Measurements from ENCODE around the gene CYS1. TPM values are rescaled to one million over a fixed set of nuclear protein-coding genes. Genes with fewer than 3 reads are reported as not detected.
A peak's percentile ranks its signal among the peaks of the same experiment; 100 is the strongest.
"Not testable (repeated sequence)": the region's sequence is repeated elsewhere in the genome, so short reads cannot be mapped to it uniquely, and the experiment has no call there.

CYS1 gene
- total RNA-seq, 3 donors from 2014 or later = 0.58 to 5.1 (median 0.98) TPM

GRCh38 chr2:10097352-10098148 lies 17.3 kb upstream of the CYS1 start:
- ATAC-seq = peak; percentile 98

DNA sequence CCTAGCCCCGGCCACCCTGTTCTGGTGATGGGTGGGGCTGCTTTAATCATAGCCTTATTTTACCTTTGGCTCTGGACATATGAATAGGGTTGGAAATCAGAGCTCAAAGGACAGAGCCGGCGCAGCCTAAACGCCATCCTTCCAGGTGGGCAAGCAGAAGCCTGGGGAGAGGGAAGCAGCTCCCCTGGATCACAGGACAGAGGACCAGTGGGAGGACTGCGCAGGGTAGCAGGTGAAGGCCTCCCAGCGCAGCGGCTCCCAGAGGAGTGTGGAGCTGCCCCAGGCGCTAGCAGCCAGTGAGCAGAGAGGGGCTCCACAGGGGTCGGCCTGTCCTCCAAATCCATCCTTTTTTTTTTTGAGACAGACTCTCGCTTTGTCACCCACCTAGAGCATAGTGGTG lies 16.4 kb upstream of the CYS1 start:
- Histone ChIP-seq H3K9me3 (no peaks in the 10 kb centered on the region), H3K4me3 (no peak overlapping the region), H3K4me1 (ENCODE audit: low read depth) (no peaks in the 10 kb centered on the region), H3K36me3 (ENCODE audit: low read depth) (no peaks in the 10 kb centered on the region)
- no peak for DNase-seq
- intact Hi-C loops (cut with DNase I, micrococcal nuclease) = no loop called here
- TF ChIP-seq CTCF (IDR thresholded peaks at IDR 0.05) = no peak
- no peak for ATAC-seq

More at GRCh38 chr2:10097352-10098148, 17.3 kb upstream of the CYS1 start:
- Histone ChIP-seq H3K9me3 (no peaks in the 10 kb centered on the region), H3K36me3 (ENCODE audit: low read depth) (no peaks in the 10 kb centered on the region), H3K4me1 (ENCODE audit: low read depth) (no peaks in the 10 kb centered on the region), H3K4me3 (no peak overlapping the region)
- peak; percentile 67 to 80 (median 74) for DNase-seq
- intact Hi-C loops (cut with DNase I, micrococcal nuclease) = no loop called here
- TF ChIP-seq CTCF (IDR thresholded peaks at IDR 0.05) = peak; percentile 95

DNA sequence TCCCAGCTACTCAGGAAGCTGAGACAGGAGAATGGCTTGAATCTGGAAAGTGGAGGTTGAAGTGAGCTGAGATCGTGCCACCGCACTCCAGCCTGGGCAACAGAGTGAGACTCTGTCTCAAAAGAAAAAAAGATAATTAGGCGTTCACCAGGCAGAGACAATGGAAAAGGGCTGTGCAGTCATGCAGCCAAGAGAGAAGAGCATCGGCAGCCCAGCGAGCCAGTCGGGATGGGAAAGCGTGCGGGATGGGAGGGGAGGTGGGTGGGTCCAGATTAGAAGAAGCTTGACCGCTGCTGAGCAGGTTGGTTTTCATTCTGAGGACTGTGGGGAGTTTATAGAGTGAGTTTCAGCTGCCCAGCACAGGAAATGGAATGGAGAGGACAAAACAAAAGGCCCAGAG lies 15.0 kb upstream of the CYS1 start:
- no peak for DNase-seq
- no peak for ATAC-seq
- intact Hi-C loops (cut with DNase I, micrococcal nuclease) = no loop called here

DNA sequence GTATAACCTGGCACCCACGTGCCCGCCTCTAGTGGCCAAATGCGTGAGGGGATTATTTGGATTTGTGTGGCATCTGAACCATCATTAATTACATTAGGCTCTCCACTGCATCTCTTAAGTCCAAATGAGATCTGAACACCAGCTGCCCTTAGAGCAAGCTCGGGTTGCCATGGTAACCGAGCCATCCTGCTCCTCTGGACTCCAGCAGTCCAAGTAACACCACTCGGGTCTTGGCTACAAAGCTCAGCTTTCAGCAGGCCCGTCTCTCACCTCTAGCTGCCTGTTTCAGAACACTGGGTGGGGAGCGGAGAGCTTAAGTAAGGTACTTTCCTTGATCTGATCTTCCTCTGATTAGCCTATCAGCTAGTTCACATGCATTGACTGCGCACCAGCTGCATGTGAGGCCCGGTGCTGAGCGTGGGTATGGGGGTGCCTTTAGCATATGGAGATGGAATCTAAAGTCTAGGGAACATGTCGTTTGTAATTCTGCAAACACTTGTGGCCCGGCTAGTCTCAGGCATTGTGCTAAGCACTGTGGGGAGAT lies 14.1 kb upstream of the CYS1 start:
- no peaks in the 10 kb centered on the region for H3K36me3 ChIP-seq (ENCODE audit: low read depth)
- no peaks in the 10 kb centered on the region for H3K4me1 ChIP-seq (ENCODE audit: low read depth)
- DNase-seq (no peak), ATAC-seq (no peak)
- no peak overlapping the region for H3K4me3 ChIP-seq
- no peaks in the 10 kb centered on the region for H3K9me3 ChIP-seq
- no peak for TF ChIP-seq CTCF (IDR thresholded peaks at IDR 0.05)
- intact Hi-C loops (cut with DNase I, micrococcal nuclease) = no loop called here

More for the DNA sequence above, 15.0 kb upstream of the CYS1 start:
- Histone ChIP-seq H3K36me3 (ENCODE audit: low read depth) (no peaks in the 10 kb centered on the region), H3K4me1 (ENCODE audit: low read depth) (no peaks in the 10 kb centered on the region), H3K9me3 (no peaks in the 10 kb centered on the region), H3K4me3 (no peak overlapping the region)
- TF ChIP-seq CTCF (IDR thresholded peaks at IDR 0.05) = no peak

DNA sequence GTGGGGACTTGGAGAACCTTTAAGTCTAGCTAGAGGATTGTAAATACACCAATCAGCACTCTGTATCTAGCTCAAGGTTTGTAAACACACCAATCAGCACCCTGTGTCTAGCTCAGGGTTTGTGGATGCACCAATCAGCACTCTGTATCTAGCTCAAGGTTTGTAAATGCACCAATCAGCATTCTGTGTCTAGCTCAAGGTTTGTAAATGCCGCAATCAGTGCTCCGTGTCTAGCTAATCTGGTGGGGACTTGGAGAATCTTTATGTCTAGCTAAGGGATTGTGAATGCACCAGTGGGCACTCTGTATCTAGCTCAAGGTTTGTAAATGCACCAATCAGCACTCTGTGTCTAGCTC lies 11.7 kb upstream of the CYS1 start:
- H3K36me3 ChIP-seq (ENCODE audit: low read depth); intact Hi-C loops (cut with DNase I, micrococcal nuclease); H3K9me3 ChIP-seq; ATAC-seq; H3K4me3 ChIP-seq; H3K4me1 ChIP-seq (ENCODE audit: low read depth); DNase-seq: not testable (repeated sequence)

- Histone ChIP-seq H3K36me3 (ENCODE audit: low read depth) (no peaks in the 10 kb centered on the region), H3K9me3 (no peaks in the 10 kb centered on the region), H3K4me1 (ENCODE audit: low read depth) (no peaks in the 10 kb centered on the region), H3K4me3 (peak overlapping the region; percentile 6)
- intact Hi-C loops (cut with DNase I, micrococcal nuclease) = no loop called here
- DNase-seq = peak in 2 of 3 donors; percentile 62 to 81
- TF ChIP-seq CTCF (IDR thresholded peaks at IDR 0.05) = no peak
- peak; percentile 84 for ATAC-seq
These were observed 11.1 kb upstream of the CYS1 start for GRCh38 chr2:10091182-10091888.

Data from mucosa of descending colon (tissue), 3 donors.